Epidermal melanocyte (primary cell): ENCODE data around the gene SLC49A3.
"Not testable (repeated sequence)": the region's sequence is repeated elsewhere in the genome, so short reads cannot be mapped to it uniquely, and the experiment has no call there.

ENCODE experiments used
- DNase-seq: peaks from one replicate; pipeline ENCODE4 v3.0.0; 2011; ENCODE audit warnings: low spot score; ENCODE audit not compliant: insufficient read length

SLC49A3 gene

DNA sequence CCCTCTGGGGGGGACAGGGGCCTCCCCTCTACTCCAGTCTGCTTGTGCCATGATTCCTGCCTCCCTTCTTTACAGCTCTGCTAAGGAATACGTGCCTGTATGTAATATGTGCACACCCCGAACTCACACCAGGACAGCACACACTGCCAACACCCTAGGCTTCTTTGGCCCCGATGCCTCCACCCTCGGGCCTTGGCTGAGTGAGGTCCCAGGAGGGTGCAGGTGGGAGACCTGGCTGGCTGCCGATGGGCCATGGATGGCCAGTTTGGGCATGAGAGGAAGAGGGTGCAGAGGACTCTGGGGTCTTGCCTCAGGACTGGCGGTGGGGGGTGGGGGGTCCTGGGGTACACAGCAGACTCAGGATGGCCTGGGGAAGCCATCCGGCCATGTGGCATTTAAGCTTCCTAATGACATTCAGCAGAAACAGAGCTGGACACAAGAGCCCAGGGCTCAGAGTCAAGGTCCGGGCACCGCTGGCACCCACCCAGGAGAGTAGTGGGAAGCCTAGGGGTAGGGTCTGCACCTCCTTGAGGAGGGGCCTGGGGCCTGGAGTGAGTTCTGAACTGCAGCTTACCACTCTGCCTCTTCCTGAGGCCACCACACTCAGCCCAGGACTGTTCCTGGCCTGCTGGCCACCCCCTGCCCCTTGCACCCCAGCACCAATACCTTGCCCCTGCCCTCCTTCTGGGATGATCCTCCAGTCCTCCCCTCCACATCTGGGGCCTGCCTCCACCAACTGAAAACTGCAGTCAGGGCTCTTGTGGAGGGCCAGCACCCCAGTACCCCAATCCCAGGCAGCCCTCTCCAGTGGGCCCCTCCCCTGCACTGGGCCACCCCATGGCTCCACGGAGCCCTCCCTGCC is 14.6 kb upstream of the SLC49A3 start:
- DNase-seq = no peak

DNA sequence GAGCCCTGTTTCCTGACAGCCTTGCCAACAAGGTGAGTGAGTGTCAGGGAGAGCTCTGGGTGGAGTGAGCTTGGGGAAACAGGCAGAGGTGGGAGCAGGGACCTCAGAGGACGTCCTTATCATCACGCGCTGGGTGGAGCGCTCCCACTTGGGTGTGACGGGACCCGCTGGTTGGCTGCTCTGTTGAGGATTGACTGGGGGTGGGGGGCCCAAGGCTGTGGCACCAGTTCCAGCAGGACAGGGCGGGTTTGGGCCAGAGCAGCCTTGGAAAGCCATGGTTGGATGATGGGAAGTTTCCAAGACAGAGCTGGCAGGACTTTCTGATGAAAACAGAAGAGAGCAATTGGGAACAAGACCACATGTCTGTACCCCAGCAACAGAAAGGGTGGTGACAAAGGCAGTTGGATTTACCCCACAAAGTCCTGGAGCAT is 13.7 kb upstream of the SLC49A3 start:
- no peak for DNase-seq

DNA sequence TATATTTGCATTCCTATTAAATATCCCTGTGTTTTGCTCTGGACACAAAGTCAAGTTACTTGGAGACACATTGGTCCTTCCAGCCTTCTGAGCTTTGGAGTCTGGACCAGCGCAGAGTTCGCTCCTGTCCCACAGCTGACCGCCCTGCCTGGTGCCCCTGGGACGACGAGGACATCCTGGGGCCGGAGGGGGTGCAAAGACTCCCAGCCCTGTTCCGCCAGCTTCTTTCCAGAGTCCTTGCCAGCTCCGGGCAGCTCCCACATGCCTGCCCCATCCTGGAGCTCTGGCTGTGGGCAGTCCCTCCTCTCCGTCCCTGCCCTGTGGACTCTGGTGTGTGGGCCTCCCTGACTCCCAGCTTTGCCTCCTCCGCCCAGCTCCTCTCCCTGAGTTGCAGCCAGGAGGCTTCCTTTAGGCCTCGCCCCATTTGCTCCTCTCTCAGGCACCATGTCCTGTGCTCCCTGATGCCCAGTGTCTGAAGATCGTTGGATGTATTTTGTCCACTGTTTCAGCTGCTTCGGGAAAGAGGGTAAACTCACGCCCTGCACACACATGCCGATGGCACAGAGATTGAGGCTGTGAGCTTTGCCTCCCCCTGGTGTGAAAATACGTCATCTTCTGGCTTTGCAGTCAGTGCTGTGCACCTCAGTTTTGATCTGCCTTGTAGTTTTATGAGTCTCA is 11.8 kb upstream of the SLC49A3 start:
- peak; percentile 8 for DNase-seq

DNA sequence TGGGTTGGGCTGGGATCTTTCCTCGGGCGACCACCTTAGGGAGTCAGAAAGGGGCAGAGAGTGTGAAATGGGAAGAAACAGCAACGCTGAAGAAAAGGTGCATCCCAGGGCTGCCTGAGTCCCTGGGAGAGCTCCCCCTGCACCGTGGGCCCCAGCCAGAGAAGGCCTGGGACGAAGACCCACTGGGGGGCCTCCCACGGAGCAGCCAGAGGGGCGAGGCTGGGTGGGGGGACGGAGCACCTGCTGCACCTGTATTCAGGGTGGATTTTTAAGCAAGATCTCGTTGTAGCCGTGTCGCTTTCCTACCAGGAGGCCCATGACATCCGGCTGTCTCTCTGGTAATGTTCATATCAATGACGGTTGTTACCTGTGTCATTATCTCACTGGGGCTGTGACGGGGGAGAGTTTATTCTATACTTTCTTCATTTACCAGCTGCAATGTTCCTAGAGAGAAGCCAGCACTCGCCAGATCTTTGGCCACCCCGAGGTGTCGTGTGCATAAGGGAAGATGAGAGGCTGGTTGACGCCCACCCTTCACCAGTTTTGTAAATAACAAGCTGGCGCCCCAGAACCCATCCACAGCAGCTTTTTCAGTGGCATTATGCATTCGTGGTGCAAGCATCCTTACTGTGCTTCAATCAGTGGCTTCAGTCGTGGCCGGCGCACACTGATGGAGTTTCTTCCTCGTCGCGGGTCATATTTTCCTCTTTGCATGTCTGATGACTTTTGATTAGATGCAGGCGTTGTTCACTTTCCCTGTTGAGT is 11.0 kb upstream of the SLC49A3 start:
- no peak for DNase-seq

DNA sequence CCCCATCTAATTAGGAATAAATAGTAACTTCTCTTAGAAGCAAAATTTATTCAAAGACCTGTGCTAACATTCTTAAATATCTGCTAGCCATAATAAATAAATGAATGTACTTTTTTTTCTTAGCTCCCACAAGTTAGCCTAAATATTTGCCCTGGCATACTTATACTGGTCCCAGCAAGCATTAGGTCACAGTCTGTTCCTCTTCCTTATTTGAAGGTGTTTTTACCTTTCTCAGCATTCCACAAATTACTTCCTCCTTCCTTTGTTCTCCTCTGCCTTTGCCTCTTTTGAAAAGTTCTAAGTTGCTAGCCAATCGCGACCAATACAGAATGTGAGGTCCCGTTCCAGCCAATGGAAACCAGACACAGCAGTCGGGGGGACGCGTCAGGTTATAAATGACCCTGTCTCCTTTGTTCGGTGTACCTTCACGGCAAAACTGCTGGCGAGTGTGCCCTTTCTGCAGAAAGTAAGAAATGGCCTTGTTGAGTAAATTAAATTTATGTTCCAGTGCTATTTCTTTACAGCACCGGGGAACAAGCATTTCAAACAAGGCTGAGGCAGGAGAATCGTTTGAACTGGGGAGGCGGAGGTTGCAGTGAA is 5.5 kb upstream of the SLC49A3 start:
- not testable (repeated sequence) for DNase-seq

DNA sequence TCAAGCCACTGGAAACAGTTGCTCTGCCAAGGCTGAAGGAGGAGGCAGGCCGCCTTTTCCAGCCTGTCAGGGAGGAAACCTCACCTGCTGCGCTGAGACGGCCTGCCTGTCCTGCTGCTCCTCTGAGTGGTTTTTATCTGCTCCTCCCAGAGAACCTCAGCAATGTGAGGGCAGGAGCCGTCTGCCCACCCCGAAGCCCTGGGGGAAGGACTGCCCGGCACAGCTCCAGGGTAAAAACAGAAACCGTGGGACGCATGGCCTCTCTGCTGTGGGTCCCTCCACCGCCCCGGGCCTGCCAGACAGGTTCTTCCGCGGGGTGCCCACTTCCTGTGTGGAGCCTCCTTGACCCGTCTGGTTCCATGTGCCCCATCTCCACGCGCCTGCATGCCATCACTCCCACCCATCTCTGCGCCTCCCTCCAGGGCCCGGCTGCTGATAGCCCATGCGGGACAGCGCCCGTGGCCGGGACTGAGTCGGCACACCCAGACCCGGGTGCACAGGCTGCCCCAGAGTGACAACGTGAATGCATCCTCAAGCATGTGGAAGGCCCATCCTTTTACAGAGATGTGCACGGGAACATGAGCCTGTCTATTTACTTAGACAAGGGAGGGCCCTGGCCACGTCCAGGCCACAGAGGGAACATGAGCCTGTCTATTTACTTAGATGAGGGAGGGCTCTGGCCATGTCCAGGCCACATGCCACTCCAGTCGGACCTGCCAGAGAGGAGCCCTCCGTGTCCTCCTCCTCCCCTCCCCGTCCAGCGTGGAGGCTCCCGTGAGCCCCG is 4.0 kb upstream of the SLC49A3 start:
- no peak for DNase-seq

DNA sequence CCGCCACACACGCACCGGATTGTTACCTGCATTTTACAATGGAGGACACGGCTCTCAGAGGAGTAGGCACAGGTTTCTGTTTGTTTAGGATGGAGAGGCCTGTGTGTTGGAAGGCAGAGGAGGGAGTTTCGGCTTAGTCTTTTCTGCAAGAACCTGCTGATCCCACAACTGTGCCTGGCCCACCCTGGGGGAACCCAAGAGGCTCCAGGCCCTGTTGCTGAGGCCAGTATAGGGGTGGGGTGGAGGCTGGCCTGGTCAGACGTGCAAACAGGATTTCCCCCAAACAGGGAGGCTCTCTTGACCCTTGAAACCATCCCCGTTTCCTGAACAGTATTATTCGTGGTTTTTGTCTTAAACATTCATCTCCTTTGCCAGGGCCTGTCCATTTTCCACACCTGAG is 772 bp upstream of the SLC49A3 start:
- no peak for DNase-seq

DNA sequence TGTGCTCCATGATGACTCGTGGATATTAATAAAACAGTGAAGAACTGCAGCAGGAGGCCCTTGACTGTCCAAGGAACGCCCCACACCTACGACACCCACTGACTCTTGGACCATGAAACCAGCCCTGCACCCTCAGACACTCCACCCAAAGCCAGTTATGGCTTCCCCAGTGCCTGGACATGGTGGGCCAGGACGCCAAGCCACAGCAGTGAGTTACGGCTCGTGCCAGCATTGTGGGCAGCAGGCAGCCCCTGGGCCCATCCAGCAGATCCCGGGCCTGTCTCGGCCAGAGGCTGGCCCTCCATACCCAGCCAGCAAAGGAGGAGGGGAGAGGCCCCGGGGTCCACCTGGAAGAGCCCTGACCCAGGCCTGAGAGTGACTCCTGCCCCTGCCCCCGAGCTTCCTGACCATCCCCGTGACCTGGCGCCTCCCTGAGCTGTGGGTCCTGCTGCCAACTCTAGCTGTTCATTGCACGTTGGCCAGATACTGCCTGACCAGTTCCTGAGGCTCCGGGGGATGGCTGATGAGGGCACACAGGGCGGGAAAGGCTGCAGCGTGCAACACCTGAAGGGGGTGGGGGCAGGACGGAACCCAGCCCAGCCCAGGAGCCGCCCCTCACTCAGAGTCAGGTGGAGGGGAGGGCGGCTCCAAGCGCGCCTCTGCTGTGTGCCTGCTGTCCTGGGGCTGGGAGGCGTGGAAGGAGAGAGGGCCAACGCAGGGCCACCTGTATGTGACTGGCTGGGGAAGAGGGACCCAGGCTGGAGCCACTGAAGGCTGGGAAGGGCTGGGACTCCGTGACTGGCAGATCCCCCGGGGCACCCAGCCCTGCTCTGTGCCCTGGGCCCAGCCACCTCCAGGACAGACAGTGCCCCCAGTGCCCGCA is 739 bp downstream of the SLC49A3 start:
- no peak for DNase-seq

DNA sequence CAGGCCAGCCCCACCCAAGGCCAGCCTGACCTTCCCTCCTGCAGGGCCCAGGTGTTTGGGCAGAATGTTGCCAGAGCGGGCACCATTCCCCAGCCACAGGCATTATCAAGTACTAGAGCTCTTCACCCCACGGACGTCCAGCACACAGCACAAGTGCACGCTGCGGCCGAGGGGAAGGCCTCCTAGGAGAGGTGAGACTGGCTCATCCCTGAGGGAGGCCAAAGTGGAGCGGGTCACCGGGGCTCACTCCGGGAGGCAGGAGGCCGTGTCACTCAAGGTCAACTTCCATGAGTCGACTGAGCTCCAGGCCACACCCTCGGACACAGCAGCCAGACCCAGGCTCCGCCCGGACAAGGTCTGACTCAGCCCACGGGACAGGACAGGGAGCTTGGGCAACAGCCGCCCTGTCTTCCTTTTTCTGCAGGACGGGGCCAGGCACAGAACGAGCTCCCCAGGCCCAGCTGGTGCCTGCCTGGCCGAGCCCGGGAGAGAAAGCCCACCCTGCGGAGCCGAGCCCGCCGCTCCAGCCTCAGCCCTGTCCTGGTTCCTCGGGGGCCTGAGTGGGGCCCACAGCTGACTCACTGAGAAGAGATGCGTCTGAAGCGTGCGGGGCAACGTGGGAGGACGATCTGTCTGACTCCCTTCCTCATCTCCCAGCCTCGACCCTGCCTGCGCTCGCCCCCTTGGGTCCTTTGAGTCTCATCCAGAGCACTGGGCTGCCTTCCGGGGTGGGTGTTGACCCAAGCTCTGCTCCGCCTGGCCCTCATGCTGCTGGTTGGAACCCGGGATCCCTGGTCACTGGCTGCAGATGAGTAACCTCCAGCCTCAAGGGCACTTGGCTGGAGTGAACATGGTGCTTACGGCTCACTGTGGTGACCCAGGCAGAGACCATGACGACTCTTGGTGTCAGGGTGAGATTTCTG is 1.6 kb downstream of the SLC49A3 start:
- peak; percentile 82 for DNase-seq

DNA sequence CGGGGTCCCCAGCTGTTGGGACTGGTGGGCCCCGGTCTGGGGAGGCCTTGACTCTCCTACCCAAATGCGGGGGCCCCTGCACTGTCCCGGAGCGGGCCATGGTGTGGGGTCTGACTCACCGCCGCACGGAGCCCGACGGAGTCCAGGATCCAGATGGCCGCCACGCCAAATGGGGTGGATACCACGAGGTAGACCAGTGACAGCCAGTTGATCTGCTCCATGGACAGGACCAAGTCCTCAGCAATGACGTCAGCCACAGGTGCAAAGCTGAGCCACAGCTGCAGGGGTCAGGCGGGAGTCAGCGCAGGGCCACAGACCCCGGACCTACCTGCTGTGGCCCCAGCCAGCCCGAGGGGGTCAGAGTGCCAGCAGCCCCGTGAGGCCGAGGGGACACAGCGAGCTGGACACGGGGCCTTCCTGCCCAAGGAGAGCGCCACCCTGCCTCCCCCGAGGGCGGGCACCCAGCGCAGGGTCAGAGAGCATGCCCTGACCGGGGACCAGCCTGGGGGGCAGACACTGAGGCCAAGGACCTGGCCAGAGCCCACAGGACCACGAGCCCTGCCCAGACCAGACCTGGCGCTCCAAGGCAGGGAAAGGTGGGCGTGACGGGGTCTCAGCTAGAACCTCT is 2.4 kb downstream of the SLC49A3 start:
- no peak for DNase-seq

DNA sequence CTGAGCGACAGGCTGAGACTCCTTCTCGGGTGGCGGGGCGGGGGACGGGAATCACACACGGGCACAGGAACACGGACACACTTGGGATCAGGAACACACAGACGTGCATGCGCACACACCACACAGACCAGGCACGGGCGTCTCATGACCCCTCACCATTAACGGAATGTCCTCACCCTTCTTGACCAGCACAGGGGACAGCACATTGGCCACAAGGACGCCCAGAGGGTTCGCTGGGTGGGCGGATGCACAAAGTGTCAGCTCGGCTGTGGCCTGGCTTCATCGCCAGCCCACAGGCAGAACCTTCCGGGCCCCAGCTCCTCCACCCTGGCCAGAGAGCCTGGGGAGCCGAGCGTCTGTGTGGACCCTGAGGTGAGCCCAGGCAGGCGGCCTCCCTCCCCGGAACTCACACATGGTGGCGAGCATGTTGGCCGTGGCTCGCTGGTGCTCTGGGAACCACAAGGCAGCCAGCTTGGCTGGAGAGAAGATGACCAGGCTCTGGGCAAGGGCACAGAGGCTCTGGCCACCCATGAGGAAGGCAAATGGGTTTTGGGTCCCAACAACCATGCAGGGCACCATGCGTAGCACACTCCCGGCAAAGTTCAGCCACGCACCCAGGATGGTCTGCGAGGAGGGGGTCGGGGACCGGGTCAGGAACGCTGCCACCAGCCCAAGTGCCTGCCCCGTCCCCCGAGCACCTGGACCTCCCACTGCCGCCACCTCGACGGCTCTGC is 3.1 kb downstream of the SLC49A3 start:
- DNase-seq = no peak

DNA sequence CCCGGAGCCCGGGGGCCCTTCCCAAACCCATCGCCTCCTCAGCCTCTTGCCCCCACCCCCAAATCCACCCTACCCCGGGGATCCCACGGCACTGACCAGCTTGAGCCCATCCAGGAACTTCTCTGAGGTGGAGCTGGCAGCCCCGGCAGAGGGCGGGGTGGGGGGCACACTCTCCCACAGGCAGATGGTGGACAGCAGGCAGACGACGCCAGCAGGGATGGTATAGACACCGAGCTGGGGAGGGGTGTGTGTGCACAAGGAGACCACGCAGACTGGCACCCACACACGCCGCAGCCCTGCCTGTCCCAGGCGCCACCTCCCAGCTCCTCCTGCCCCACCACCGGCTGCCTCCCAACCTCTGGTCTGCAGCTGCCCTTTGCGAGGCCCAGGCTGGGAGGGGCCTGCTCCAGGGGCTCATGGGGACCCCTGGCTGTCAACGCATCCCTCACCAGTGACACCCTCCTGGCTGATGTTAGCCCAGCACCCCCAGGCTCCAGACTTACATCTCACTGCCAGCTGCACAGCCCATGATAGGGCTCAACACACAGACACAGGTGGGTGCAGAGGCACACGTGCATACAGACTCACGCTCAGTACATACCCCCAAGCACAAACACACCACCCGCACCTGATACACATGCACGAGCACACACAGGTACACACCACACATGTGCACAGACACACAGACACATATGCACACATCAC is 4.2 kb downstream of the SLC49A3 start:
- no peak for DNase-seq

DNA sequence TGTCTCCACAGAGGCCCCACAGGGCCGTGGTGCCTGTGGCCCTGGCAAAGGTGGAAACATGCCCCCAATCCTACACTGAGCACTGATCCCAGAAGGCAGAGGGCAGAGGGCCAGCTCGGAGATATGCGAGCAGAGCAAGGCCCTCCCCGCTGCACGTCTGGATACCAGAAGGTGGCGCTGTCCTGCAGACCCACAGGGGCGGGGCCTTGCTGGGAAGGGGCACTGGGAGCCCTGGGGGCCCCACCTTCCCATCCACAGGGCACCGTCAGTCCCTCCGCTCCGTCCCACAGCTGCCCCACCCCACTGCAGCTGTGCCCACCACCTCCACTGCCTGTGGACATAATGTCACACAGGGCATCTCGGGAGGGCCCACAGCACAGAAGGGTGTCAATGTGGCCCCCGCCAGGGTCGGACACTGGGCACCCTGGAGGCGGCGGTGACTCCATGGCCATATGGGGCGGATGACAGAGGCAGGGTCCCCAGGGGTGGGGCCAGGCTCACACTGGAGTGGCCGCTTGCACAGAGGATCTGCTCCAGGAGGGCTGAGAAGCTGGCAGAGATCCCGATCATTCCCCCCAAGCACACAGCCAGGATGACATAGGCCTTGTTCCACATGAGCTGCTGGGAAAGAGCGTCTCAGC is 4.8 kb downstream of the SLC49A3 start:
- DNase-seq = peak; percentile 70

DNA sequence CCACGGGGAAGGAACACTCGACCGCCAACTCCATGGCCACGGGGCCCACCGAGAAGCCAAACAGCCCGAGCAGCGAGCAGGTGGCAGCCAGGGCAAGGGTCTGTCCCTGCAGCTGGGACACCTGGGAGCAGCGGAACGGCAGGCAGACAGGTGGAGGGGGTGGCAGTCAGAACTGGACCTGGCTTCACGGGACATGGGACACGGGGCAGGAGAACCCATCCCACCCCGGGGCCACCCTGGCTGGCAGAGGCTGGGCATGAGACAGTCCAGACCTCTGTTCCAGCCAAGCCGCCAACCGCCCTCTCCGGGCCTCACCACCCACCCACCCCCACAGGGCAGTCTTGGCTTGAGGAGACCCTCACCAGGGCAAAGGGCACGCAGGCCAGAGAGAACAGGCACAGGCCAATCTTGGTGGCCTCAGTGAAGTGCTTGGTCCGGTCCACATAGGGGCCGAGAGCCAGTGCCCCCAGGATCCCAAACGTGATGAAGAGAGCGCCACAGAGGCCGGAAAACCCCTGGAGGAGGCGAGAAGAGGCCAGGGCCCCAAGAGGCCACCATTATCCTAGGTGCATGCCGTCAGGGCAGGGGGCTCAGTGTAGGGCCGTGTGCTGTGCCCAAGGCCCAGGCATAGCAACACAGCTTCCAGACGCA is 5.6 kb downstream of the SLC49A3 start:
- no peak for DNase-seq

DNA sequence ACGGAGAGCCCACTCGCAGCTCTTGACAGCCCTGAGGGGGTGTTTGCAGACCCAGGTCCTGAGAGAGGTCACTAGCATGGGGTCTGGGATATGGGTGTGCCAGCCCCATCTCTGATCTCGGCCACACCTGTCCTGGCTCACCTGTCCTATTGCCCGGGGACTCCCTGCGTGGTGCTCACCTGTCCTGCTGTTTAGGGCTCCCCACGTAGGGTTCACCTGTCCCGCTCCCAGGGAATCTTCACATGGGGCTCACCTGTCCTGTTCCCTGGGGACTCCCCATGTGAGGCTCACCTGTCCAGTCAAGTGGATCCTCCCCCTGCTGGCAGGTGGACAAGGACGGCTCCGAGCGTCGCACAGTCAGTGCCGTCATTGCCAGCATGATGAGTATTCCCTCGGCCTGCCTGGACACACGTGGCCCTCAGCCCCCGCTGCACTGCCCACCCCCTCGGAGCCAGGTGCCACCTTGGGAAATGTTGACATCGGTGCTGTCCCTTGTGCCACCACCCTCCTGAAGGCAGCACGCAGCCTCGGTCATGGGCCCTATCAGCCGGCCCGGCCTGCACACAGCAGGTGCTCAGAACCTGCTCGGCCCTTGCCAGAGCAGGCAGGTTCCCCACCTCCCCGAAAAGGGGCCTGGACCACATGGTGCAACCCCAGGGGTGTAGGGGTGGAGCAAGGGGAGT is 6.3 kb downstream of the SLC49A3 start:
- DNase-seq = no peak
